Fibroblast of skin of right quadriceps (primary cell): Measurements from ENCODE around the gene SARDH.
"Not testable (repeated sequence)": the region's sequence is repeated elsewhere in the genome, so short reads cannot be mapped to it uniquely, and the experiment has no call there.

Experiments used
- DNase-seq: peaks from one replicate; pipeline ENCODE4 v3.0.0-alpha.2; 2013

Gene SARDH

GRCh38 chr9:133640580-133641395 lies 97.4 kb downstream of the SARDH start:
- no peak for DNase-seq

- DNase-seq = no peak
These were observed 98.0 kb downstream of the SARDH start for GRCh38 chr9:133640160-133640559.

GRCh38 chr9:133639613-133640012 lies 98.5 kb downstream of the SARDH start:
- no peak for DNase-seq

GRCh38 chr9:133638711-133639110 lies 99.4 kb downstream of the SARDH start:
- DNase-seq = no peak

- no peak for DNase-seq
These were observed 100.1 kb downstream of the SARDH start for GRCh38 chr9:133638076-133638475.

GRCh38 chr9:133637451-133638055 lies 100.6 kb downstream of the SARDH start:
- DNase-seq = no peak

- DNase-seq = no peak
These were observed 101.2 kb downstream of the SARDH start for GRCh38 chr9:133636902-133637301.

- DNase-seq = no peak
These were observed 102.3 kb downstream of the SARDH start, which contains the start of gene DBH for GRCh38 chr9:133635533-133636531. DBH (plus strand) TSS chr9:133636363; CDS start chr9:133636372, 9 bp downstream.

GRCh38 chr9:133635098-133635497 lies 103.1 kb downstream of the SARDH start:
- DNase-seq = no peak

GRCh38 chr9:133634081-133634691 lies 104.0 kb downstream of the SARDH start:
- DNase-seq = no peak

GRCh38 chr9:133633681-133634080 lies 104.5 kb downstream of the SARDH start:
- no peak for DNase-seq

- DNase-seq = no peak
These were observed 105.1 kb downstream of the SARDH start for GRCh38 chr9:133632806-133633680.

- no peak for DNase-seq
These were observed 107.0 kb downstream of the SARDH start for GRCh38 chr9:133631111-133631510.

GRCh38 chr9:133629221-133630110 lies 108.7 kb downstream of the SARDH start:
- DNase-seq = no peak

GRCh38 chr9:133628766-133629165 lies 109.4 kb downstream of the SARDH start:
- DNase-seq = no peak

GRCh38 chr9:133627341-133627740 lies 110.8 kb downstream of the SARDH start:
- no peak for DNase-seq

- not testable (repeated sequence) for DNase-seq
These were observed 112.1 kb downstream of the SARDH start for GRCh38 chr9:133626008-133626407.

GRCh38 chr9:133622555-133622954 lies 115.6 kb downstream of the SARDH start:
- DNase-seq = no peak

- no peak for DNase-seq
These were observed 116.4 kb downstream of the SARDH start for GRCh38 chr9:133621725-133622267.

- DNase-seq = no peak
These were observed 118.4 kb downstream of the SARDH start for GRCh38 chr9:133619791-133620190.
